Inflammatory macrophage treated with lipopolysaccharide for 4 hours (primary cell): ENCODE data around the gene HDLBP.
A peak's percentile ranks its signal among the peaks of the same experiment; 100 is the strongest.
"Not testable (repeated sequence)": the region's sequence is repeated elsewhere in the genome, so short reads cannot be mapped to it uniquely, and the experiment has no call there.

Experiments used
- DNase-seq: peaks from one replicate; pipeline ENCODE4 v3.0.0-alpha.2; 2020

Gene HDLBP

DNA sequence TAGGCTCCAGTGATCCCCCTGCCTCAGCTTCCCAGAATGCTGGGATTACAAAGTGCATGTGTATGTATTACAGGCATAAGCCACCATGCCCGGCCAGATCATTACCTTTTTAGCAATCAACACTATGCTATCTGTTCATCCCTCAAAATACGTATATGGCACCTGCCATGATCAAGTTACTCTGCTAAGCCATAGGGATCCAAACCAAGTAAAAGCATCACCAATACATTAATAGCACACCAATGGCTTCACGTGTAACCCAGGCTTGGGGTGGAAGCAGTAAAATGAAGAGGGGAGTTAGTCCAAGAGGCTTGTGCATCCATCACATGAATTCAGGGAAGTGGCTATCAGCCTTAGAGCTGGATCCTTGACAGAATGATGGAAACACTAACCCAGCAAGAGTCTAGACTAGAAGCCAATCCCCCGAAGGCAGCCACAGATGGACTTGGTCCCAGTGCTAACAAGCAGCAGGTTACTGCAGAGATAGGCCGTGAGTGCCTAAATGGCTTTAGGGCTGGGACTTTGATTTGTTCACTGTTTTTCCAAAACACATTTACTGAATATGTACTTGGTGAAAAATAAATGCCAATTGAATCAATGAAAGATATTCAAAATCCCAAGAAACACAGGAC, 11.3 kb downstream of the HDLBP start:
- no peak for DNase-seq

DNA sequence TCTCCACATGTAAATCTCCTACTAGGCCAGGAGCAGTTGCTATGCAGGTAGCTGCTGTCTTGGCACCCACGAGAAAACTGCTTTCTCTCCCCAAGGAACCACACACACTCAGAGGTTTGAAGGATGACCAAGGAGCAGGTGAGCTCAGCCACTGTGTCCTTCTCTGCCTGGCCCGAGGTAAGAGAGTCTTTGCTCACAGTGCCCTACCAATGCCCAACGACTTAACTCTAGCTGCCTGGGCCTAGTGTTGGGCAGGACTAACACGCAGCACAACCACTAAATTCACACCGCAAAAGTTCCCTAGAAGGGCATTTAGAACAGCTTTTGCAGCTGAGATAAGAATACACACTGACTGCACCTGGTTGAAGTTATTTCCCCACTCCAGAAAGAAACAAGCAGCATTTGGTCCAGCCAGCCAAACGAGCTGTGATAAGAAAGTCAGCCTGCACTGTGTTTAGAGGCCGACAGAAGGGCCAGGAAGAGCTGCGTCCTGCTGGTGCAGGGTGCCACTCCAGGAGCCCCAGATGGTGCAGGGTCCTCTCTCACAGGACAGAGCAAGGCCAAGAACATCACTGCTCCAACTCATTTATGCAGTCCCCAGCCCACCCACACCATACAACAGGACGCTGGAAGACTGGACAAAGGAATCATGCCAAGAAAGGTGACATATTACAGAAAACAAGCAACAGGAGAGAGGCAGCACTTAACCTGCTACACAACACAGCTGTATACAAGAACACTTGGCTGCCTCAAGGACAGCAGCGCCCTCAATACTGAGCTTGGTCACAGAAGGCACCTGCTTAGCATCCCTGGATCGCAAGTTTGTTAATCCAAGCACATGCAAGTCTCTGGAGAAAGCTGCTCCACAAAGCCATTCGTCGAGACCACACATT, 12.5 kb downstream of the HDLBP start:
- DNase-seq, result no peak

DNA sequence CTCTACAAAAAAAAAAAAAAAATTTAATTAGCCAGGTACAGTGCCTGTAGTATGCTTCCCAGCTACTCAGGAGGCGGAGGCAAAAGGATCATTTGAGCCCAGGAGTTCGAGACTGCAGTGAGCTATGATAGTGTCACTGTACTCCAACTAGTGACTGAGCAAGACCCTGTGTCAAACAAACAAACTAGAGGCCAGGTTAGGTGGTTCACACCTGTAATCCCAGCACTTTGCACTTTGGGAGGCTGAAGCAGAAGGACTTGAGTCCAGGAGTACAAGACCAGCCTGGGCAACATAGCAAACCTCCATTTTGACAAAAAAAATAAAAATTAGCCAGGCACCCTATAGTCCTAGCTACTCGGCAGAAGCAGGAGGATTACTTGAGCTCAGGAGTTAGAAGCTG, 13.4 kb downstream of the HDLBP start:
- no peak for DNase-seq

DNA sequence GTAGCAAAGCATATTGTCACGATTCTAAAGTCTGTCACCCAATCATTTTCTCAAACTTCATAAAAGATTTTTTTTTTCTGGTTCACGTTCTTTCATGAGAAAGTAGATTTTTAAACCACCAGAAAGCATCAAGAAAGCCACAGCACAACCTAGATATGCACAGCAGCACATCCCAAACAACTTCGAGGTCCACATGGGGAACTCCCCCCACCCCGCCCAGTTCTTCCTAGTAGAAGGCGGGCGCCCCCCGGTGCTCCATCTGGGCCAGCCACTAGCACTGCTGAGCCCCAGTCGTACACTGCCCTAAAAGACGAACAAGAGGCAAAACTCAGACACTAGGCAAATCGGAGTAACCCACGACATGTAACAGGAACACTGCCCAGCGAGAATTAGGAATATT, 15.5 kb downstream of the HDLBP start:
- DNase-seq, result no peak

DNA sequence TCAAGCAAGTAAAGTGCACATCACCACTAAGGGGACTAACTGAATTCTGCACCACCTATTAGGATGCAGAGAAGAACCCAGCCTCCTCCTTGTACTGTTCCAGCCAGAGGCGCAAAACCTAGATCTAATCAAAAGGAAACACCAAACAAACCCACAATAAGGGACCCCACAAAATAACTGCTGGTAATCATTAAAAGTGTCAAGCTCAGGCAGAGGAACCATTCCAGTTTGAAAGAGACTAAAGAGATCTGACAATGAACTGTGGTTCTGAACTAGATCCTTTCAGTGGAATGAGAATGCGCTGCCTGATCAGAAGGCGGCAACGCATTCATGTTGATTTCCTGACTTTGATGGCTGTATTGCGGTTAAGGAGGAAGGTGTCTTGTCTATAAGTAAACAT, 16.8 kb downstream of the HDLBP start:
- DNase-seq, result no peak

DNA sequence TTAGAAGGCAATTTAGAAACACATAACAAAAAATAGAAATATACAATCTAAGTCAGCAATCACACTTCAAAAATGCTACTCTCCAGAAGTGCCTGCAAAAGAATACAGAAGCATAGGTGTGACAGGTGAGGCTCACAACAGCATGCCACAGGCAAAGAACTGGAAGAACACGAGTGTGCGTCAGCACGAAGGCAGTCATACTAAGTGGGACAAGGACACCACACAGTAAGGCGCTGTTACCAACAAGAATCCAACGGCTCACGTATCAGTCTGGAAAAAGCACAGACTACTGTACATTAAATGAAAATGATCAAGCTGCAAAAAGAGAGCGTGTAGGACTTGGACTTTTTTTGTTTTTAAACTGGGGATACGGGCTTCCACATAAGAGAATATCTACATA, 18.7 kb downstream of the HDLBP start:
- DNase-seq, result no peak

DNA sequence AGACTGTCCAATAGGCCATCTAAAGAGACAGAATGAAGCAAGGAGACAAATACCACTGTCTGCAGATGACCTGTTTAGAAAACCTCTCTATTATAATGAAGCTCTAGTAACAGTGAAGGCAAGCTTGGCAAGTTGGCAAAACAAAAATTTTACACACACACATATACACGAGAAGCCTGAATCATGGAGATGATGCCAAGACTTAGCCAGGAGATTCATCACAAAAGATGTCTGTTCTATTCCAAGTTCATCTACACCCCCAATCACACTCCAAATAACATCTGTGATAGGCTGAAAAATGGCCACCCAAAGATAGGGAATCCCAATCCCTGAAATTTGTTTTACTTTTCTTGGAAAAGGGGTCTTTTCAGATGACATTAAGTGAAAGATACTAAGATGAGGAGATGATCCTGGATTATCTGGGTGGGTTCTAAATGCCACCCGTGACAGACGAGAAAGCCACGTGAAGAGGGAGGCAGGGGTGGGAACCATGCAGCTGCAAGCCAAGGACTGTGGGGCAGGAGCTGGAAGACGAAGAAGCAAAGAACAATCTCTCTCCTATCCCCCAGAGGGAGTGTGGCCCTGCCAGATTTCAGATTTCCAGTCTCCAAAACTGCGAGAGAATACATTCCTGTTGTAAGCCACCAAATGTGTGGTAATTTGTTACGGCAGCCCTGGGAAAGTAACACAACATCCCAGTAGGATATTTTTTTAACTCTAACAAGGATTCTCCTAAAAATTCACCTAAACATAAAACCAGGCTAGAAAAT, 20.0 kb downstream of the HDLBP start:
- DNase-seq, result no peak

DNA sequence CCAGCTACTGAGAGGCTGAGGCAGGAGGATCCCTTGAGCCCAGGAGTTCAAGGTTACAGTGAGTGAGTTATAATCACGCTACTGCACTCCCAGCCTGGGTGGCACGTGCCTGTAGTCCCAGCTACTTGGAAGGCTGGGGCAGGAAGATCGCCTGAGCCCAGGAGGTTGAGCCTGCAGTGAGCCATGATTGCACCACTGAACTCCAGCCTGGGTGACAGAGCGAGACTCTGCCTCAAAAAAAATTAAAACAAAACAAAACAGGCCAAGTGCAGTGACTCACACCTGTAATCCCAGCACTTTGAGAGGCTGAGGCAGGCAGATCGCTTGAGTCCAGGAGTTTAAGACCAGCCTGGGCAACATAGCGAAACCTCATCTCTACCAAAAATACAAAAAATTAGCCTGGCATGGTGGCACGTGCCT, 22.1 kb downstream of the HDLBP start:
- not testable (repeated sequence) for DNase-seq

DNA sequence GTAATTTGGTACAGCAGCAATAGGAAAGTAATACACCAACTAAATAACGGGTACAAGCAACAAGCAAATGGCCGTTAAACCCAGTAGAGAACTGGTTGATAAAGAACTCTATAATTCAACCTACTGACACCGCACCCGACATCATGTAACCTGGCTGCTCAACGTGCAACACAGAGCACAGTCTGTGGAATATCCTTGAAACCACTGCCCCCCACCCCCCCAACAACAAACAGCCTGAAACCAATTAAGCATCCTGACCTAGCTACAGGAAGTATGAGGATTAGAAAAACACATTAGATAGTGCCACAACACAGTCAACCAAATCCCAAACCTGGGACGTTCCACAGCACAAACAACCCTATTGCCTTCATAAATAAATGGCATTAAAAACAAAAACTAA, 23.5 kb downstream of the HDLBP start:
- no peak for DNase-seq

DNA sequence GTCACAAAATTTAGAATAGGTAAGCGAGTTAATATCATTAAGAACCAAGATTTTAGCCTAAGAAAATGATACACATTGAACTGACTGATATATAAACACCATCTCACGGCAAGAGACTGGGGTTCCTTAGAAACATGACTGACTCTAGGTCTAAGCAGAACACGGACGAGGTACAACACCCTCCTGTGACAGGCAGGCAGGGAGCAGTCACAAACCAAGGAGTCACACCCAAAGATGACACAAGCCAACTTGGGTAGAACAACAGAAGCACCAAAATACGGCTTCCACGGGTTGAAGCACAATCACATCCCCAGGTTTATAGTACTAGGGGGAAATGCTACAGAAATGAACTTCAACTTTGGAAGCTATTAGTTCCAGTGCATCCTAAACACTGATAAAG, 24.3 kb downstream of the HDLBP start:
- DNase-seq, result no peak

DNA sequence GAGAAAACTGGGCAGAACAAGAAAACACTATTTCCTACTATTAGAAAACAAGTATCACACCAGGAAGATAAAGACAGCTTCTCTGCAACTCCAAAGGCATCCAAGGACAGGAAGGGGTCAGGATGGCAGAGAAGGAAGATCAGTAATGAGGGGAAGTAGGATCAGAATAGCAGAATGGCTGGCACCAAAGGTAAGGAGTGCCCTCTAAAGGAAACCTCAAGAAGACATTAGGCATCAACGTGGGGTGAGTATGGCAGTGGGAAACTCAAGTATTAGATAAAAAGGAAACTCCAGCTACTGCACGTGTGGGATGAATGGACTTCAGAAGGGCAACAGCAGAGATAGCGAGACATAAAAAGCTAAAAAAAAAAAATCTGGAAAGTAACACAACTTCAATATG, 25.9 kb downstream of the HDLBP start:
- no peak for DNase-seq

DNA sequence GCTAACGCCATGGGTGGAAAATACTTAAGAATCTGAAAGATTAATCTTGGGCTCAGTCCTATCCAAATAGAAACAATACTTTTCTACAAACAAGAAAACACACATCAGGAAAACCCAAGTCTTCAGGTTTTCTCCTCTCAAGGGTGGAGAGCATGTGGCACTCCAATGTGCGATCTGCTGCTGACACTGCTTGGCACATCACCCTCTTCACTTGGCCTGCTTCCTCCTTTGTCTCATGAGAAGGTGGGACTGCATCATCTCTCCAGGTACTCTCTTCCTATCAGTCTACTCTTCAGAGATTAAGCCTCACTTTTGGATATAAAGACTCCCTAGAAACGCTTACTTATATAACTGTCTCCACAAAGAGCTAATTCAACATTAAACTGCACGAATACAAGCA, 26.4 kb downstream of the HDLBP start:
- DNase-seq, result peak; percentile 16

DNA sequence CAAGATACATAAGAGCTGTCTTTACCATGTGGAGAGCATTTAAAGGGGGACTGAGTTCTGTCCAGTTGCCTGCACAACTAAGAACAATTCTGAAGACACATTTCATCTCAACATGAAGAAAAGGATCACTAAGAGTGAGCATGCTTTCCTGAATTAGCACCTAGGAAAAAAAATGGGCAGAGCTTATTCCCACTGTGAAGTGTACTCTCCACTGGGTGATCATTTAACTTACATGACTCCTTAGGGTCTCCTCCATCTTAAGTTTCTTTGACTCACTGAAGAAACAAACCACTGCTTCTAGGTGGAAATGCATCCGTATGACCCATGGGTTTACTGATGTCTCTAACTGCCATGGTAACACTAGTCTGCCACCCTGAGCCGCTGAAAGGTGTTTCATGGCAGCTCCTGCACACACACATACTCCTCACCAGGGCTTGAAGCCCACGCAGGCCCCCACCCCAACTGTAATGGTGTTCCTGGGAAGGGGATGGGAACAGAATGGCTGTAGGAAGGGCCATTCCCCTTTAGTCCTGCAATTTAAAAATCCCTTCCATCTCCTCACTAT, 27.1 kb downstream of the HDLBP start:
- no peak for DNase-seq

DNA sequence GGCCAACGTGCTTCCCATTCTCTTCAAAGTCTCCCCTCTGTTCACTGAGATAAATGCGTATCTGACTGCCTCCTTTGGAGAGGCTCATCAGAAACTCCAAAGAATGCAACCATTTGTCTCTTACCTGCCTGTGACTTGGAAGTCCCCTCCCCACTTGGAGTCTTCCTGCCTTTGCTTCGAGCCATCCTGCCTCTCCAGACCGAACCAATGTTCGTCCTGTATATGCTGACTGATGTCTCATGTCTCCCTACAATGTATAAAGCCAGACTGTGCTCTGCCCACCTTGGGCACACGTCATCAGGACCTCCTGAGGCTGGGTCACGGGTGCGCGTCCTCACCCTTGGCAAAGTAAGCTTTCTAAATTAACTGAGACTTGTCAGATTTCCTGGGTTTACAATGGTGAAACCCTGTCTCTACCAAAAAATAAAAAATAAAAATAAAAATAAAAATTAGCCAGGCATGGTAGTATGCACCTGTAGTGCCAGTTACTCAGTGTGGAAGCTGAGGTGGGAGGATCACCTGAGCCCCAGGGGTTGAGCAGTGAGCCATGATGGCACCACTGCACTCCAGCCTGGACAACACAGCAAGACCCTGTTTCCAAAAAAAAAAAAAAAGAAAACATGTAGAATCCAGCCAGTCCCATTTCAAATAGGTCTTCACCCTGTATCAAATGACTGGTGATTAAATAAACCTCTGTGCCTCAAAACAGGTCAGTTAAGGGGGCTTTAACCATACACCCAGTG, 29.0 kb downstream of the HDLBP start:
- DNase-seq, result no peak

DNA sequence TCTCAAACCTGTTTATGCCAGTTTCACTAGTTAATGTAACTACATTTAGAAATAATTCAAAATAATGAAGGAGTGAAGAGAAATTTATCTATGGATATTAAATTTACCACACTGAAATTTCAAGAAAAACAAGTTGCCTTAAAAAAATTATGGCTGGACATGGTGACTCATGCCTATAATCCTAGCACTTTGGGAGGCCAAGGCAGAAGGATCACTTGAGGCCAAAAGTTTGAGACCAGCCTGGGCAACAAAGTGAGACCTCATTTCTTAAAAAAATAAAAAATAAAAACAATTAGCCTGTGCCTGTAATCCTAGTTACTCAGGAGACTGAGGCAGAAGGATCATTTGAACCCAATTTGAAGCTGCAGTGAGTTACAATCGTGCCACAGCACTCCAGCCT, 29.9 kb downstream of the HDLBP start:
- no peak for DNase-seq

DNA sequence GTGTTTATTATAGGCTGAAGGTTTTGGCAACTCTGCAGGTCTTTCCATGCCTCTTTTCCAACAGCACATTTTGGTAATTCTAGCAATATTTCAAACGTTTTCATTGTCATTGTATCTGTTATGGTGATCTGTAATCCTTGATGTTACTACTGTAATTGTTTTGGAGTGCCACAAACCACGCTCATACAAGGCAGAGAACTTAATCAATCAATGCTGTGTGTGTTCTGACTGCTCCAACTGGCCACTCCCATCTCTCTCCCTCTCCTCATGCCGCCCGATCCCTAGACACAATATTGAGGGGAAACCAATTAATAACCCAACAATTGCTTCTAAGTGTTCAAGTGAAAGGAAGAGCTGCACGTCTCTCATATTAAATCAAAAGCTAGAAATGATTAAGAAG, 32.9 kb downstream of the HDLBP start:
- DNase-seq, result no peak

DNA sequence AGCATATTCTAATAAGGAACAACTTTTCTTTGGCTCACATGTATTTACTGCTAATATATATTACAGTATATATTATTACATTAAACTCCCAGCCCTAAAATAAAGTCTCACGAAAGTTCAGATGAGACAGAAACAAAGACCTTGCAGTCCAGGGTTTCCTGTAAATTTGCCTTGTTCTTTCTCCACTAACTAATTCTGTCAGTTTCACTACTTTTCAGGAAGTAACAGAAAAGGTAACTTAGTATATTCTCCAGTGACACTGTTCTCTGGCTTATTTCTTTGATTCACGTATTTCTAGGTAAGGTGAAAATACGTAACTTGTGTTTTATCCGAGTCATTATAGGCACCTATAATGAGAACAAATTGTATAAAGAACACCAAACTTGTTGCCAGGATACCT, 35.2 kb downstream of the HDLBP start:
- DNase-seq, result no peak

DNA sequence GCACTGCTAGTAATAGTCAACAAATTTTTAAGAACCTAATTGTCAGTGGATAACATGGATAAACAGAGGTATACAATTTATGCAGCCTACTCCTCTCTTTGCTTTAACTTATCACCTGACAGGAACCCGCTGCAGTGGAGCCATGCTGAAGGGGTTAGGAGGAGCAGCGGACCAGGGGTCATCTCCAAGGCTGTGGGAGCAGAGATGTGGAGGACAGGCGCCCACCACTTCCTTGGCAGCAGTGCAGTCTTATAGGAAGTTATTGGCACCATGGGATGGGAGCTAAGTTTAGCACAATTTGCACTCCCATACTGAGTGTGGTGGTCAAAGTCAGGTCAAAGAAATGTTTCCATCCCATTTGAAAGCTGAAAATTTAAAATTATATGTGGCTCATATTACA, 35.6 kb downstream of the HDLBP start:
- DNase-seq, result no peak

DNA sequence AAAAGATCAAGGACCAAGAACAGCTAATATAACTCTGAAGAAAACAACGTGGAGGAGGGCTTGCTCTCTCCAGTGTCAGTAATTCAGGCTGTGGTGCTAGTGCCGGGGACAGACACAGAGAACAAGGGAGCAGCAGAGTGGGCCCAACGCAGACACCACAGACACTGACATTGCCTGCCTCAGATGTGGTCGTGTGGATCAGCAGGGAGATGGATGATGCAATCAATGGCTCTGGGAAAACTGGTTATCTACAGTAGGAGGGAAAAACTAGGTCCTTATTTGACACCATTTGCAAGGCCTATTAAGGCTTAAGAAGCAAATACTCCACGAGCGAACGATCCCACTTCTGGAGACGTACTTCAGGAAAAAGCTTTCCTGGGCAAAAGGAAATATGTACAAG, 36.1 kb downstream of the HDLBP start:
- DNase-seq, result peak; percentile 10

DNA sequence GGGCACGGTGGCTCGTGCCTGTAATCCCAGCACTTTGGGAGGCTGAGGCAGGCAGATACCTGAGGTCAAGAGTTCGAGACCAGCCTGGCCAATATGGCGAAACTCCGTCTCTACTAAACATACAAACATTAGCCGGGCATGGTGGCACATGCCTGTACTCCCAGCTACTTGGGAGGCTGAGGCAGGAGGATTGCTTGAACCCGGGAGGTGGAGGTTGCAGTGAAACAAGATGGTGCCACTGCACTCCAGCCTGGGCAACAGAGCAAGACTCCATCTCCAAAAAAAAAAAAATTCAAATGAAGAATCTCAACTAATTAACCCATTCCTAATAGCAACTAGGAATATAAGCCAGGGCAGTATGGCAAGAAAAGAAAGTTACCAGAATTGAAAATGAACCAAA, 37.2 kb downstream of the HDLBP start:
- not testable (repeated sequence) for DNase-seq

DNA sequence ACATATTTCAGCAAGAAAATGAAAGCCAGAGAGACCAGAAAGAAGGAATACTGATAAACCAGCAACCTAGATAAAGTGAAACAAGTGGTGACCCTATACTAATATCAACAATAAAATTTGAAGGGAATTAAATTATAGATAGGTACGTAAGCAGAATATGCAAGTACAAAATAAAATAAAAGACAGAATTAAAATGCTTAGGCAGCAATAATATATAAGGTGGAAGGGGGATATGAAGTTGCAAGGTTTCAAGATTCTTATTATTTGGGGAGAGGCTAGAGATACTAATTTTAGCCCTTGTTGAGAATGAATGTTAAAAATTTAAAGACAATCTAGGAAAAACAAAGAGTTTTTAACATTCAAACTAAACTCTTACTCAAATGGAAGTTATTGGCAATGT, 39.6 kb downstream of the HDLBP start:
- DNase-seq, result no peak

DNA sequence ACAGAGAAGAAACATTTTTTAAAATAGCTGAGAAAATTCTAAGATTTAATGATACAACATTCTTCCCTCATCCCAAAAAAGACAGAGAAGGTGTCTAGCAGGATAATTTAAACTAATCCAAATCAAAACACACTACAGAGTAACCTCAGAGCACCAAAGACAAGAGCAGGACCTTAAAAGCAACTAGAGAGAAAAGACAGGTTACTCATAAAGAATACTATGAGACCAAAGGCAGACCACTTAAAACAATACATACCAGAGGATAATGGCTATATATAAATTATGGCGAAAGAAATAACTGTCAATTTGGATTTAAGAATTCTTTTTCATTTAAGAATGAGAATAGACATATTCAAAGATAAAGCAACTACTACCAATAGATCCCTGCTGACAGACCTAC, 40.0 kb downstream of the HDLBP start:
- no peak for DNase-seq

DNA sequence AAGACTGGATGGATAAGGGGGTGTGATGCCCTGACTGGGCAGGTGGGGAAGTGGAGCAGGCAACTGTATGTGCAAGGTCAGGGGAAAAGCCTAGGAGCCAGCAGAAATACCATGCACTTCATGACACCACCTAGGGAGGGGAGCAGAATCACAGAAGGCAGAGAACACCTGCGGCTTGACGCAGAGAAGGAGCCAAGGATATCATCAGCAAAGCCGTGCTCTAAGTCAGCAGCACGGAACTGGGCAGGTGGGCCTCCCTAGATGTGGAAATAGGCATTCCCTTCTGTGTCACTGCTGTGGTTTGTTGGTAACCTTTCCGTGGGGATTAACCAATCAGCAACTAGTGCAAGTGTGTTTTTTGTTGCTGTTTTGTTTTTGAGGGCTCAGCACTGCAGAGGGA, 41.3 kb downstream of the HDLBP start:
- DNase-seq, result no peak
